Astrocyte of the spinal cord (primary cell): ENCODE data around the gene PDGFC.

Source experiments
- DNase-seq: peaks from one replicate; pipeline ENCODE4 v3.0.0; 2011; ENCODE audit warnings: low read depth, low spot score
- H3K4me3 ChIP-seq: 2 replicates; pipeline ENCODE4 v1.5.1; 2011; ENCODE audit warnings: low read depth, mild to moderate bottlenecking, low read length, moderate library complexity
- in situ Hi-C: cut with HindIII; loops from 2 replicates; pipeline ENCODE4 v1.10.0; 2017; ENCODE audit warnings: low sequenced_read_pairs
- TF ChIP-seq, protein P1 (sequence below): IDR thresholded peaks from 2 replicates; pipeline ENCODE4 v1.5.1; 2012; ENCODE audit warnings: low read depth, mild to moderate bottlenecking, low read length, inconsistent platforms

PDGFC gene

DNA sequence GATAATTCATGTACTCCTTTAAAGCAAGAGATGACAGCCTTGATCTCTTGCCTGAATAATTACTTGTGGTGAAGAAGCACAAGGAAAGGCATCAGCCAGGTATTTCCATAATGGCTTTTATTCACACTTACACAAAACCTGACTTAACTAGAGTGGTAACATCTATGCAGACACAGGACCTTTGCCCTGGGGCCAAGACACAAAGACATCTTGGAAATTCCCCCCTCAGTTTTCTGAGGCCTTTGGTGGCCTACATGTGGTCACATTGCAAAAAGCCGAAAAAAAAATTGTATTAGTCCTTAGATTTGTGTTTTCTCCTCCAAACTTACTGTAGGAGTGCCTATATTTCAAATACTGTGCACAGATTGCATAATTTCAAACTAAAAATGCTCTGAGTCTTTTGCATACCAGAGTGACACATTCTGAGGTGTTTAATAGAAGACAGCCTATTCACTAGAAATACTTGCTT is 172.4 kb downstream of the PDGFC start:
- no peak overlapping the region for H3K4me3 ChIP-seq
- no peak for DNase-seq
- TF ChIP-seq, protein P1, sequence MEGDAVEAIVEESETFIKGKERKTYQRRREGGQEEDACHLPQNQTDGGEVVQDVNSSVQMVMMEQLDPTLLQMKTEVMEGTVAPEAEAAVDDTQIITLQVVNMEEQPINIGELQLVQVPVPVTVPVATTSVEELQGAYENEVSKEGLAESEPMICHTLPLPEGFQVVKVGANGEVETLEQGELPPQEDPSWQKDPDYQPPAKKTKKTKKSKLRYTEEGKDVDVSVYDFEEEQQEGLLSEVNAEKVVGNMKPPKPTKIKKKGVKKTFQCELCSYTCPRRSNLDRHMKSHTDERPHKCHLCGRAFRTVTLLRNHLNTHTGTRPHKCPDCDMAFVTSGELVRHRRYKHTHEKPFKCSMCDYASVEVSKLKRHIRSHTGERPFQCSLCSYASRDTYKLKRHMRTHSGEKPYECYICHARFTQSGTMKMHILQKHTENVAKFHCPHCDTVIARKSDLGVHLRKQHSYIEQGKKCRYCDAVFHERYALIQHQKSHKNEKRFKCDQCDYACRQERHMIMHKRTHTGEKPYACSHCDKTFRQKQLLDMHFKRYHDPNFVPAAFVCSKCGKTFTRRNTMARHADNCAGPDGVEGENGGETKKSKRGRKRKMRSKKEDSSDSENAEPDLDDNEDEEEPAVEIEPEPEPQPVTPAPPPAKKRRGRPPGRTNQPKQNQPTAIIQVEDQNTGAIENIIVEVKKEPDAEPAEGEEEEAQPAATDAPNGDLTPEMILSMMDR, result no peak
- in situ Hi-C loops, result no loop called here

DNA sequence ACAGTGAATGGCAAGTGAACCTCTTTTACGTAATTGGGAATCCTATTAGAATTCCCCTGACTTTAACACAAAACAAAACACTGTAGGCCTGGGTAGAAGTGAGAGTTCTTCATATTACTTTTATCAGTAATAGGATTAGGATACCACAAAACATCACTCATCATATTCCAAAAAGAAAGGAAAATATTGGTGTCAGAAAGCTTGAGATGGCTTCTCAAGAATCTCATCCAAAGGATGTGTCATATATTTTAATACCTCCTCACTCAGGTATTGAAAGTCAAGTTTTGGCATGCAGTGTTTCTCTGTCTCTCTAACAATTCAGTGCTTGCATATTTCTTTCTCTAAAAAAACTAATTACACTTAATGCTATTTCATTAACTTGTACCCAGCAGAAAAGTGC is 173.2 kb downstream of the PDGFC start:
- no peak overlapping the region for H3K4me3 ChIP-seq
- in situ Hi-C loops, result no loop called here
- no peak for DNase-seq
- TF ChIP-seq, protein P1, result no peak

DNA sequence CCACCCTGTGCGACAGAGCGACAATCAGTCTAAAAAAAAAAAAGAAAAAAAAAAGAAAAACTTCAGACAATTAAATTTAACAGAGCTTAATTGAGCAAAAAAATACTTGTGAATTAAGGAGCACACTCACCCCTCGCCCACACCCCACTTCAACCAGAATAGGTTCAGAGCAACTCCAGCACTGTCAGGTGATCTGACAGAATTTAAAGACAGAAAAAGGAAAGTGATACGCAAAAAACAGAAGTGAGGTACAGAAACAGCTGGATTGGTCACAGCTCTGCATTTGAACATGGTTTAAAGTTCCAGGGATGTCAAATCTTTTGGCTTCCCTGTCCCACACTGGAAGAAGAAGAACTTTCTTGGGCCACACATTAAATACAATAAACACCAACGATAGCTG is 174.4 kb downstream of the PDGFC start:
- TF ChIP-seq, protein P1, result no peak
- no peak for DNase-seq
- in situ Hi-C loops, result no loop called here
- no peak overlapping the region for H3K4me3 ChIP-seq

DNA sequence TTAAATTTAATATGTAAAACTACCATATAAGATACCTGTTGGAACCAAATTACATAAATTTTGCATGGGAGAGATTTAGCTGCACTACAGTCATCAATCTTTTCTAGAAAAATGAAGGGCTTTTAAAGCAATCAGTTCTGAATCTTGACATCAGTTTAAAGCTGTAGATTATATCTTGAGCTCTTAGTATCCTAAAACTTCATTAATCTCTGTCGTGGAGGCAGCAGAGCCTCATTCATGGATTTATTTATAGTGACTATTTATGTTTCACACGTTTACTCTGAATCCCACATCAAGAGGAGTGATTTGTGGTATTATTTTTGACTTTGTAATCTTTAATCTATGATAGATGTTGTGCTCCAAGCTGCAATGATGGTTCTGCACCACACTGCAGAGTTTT is 175.9 kb downstream of the PDGFC start:
- in situ Hi-C loops, result no loop called here
- TF ChIP-seq, protein P1, result no peak
- no peak overlapping the region for H3K4me3 ChIP-seq
- no peak for DNase-seq

DNA sequence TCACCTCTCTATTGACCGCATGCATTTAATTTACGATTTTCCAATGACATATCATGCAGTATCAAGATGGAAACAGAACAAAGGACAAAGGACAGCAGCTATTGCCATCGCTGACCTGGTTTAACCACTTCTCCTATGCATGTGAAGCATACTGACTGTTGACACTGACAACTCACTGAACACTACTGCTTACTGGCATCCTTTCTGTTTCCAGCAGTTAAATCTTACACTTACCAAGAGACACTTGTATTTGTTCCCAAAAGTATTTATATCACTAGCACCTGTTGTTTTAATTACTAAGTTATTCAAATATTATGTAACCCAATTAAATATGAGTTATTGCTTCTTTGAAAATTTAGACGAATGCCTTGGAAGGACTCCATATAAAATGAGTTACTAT is 176.7 kb downstream of the PDGFC start:
- no peak overlapping the region for H3K4me3 ChIP-seq
- in situ Hi-C loops, result no loop called here
- TF ChIP-seq, protein P1, result no peak
- DNase-seq, result no peak

DNA sequence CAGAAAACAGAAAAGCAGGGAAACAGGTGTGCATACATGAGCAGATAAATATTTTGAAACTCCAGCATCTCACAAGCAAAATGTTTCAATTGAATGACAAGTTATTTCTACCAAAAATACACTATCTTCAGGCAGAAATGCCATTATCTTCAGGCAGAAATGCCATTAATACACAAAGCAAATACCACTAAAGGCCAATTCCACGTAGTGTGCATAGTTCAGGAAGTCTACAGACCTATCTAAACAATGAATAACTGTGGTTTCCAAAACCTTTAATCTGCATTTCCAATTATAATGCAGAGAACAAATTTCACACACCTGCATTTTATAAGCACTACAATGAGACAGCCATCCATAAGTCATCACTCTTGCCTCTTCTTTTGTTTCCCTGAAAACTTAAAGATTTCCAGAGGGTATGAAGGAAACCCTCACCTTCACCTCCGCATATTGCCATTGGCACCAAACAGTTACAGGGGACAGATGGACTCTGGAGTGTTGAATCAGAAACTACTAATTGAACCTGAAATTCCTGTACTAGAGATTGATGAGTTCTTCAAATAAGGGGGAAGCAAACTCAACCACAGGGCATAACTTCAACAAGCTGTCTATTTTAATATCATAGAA is 179.0 kb downstream of the PDGFC start:
- in situ Hi-C loops, result no loop called here
- DNase-seq, result no peak
- no peak overlapping the region for H3K4me3 ChIP-seq
- TF ChIP-seq, protein P1, result no peak

DNA sequence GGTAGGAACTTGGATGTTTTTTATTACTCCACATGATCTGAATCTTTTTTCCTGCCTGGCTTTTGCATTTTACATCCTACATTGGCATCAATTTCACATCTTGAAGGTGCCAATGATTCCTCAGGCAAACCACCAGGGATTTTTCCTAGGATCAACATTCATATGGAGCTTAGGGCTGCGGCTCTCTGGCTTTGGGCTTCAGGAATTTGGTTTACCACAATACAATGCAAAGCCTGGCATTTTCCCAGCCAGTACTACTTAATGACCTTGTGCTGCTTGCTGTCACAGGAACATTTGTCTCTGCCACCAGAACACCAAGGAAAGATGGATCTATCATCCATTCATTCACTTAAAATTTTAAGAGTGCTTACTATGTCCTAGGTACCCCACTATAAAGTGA is 180.7 kb downstream of the PDGFC start:
- H3K4me3 ChIP-seq, result no peak overlapping the region
- in situ Hi-C loops, result no loop called here
- DNase-seq, result peak; percentile 85
- TF ChIP-seq, protein P1, result no peak
